ENCODE measurements around the gene METTL24.
"Not testable (repeated sequence)": the region's sequence is repeated elsewhere in the genome, so short reads cannot be mapped to it uniquely, and the experiment has no call there.

The METTL24 gene

DNA sequence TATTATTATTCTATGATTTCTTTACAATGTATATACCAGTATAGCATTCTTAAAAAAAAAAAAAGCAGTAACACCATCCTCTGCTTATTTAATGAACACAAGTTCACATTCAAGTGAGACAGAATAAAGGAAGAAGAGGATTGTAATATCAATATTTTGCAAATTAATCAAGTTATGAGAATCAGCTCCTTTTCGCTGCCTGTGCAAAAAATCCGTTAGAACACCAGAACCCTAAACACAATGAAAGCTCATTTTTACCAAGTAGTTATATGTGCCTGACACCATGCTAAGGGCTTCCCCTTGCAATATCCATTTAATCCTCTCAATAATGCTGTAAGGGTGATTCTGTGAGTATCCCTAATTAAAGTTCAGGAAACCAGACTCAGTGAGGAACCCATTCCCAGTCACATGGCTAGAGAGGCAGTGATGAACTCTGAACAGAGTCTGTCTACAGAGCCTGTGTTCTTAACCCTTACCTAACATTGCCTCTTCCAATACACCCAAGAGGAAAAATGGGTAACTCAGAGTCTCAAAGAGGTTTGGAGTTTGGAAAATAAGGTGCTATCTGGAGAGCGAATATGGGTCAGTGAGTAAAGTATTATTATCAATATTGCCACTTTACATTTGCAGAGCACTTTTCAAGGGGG lies 111.1 kb downstream of the METTL24 start:
- no peak for DNase-seq

DNA sequence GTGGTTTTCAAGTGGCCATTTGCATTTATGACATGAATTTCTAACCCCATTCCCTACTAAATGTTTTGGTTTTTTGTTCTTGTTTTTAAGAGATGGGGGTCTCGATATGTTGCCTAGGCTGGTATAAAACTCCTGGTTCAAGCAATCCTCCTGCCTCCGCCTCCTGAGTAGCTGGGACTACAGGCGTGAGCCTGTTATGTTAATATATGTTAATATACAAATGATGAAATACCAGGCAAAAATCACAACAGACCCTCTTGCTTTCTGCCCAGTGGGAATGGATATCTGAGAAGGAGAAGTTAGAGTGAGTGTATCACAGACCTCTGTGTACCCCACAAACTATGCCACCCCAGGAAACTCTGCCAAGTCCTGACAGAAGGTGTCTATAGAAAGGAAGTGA lies 111.8 kb downstream of the METTL24 start:
- no peak for DNase-seq

DNA sequence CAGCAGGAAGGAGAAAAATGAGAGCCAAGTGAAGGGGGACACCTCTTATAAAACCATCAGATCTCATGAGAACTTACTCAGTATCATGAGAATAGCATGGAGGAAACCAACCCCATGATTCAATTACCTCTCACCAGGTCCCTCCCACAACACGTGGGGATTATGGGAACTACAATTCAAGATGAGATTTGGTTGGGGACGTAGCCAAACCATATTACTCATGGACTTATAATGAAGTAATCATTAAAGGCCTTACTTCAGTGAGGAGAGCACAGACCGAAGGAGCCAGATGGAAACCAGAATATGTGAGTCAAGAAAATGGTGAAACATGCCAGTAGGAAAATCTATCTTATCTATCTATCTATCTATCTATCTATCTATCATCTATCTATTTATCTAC lies 113.5 kb downstream of the METTL24 start:
- DNase-seq = not testable (repeated sequence)

DNA sequence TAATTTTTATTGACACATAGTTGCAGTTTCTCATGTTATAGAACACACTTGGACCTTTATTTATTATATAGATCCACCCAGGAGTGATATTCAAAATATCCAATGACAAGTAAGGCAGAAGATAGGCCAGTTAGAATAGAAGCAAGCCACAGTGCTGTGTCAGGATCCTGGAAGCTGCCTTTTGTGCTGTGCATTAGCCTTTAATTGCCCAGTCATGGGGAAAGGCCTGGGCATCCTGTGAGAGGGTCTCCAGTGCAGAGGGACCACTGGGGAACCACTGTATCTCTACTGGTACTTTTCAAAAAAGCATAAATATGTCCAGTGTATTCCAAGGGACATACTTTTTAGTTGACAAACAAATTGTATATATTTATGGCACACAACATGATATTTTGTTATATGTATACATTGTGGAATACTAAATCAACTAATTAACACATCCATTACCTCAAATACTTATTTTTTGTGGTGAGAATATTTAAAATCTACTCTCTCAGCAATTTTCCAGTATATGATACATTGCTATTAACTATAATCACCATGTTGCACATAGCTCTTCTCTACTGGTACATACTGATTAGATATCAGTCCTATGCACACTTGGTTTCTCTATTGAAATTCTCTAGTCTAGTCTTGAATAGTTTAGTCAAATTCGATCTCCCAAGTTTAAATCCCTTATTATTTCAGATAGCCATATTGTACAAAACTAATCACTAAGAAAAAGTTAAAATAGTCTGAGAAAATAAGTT lies 118.4 kb downstream of the METTL24 start:
- DNase-seq = no peak

DNA sequence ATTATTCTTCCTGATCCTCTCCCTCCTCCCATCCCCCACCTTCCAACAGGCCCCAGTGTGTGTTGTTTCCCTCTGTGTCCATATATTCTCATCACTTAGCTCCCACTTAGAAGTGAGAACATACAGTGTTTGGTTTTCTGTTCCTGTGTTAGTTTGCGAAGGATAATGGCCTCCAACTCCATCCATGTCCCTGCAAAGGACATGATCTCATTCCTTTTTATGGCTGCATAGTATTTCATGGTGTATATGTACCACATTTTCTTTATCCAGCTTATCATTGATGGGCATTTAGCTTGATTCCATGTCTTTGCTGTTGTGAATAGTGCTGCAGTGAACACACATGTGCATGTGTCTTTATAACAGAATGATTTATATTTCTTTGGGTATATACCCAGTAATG lies 122.1 kb downstream of the METTL24 start:
- DNase-seq = not testable (repeated sequence)

DNA sequence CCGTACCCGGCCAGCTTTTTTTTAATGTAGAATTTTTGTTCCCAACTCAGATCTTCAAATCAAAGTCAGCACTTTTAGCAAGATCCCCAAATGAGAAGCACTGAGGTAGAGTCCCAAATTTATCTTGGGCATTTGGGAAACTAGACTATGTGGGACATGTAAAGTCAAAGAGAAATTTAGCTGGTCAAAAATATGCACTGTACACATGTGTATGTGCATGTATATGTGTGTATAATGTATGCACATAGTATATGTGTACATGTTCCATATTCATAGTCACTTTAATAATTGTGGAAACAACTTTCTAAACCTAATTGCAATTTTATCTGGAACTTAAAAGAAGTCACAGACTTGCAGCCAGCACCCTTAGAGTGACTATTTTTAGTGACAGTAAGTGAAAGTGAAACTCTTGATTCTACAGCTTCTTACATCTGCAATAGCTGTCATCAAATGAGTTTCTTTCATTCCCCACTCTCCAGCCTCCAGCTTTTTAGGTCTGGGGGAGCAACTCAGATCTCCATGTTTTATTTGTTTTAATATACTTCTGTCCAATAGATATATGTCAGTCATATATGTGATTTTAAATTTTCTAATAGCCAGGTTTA lies 124.3 kb downstream of the METTL24 start:
- no peak for DNase-seq

DNA sequence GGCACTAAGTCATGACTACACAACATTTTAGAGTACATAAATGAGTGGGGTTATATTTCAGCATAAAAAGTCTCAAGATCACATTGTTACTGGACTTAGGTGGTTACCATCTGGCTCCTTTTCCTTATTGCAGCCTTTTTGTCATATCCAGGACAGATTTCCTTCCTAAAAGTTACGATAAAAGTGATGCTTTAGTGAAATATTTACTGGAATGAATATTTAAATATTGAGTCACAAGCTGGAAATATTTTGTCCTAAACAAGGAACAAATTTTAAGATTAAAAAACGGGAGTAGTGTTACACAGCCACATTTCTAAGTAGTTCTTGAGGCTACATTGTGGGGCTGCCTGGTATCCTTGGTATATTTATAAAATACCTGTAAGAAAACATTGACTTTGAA lies 125.7 kb downstream of the METTL24 start:
- DNase-seq = no peak

DNA sequence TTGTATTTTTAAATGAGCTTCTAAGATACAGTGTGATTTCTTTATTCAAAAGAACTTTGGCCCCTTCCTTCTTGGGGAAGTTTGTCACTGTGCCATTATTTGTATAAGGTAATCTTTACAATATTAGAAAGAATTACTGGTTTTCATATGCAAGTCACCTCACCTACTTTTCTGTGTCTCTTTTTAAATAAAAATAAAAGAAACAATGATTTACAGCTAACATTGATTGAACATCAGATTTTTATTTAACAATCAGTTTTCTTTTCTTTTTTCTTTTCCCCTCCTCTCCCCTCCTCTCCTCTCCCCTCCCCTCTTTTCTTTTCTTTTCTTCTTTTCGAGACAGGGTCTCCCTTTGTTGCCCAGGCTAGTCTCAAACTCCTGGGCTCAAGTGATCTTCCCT lies 131.9 kb downstream of the METTL24 start:
- DNase-seq = no peak

DNA sequence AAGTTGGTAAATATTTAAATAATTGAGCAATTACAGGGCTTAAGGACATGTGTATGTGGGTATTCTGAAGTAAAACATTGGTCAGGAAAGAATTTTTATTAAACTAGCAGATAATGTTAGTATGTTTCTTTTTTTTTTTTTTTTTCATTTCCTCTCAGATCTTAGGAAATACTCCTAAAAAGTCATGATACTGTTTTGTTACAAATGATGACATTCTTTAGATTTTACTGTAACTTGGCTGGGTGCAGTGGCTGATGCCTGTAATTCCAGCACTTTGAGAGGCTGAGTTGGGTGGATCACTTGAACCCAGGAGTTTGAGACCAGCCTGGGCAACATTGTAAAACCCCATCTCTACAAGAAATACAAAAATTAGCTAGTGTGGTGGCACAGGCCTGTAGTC lies 136.4 kb downstream of the METTL24 start:
- DNase-seq = no peak

DNA sequence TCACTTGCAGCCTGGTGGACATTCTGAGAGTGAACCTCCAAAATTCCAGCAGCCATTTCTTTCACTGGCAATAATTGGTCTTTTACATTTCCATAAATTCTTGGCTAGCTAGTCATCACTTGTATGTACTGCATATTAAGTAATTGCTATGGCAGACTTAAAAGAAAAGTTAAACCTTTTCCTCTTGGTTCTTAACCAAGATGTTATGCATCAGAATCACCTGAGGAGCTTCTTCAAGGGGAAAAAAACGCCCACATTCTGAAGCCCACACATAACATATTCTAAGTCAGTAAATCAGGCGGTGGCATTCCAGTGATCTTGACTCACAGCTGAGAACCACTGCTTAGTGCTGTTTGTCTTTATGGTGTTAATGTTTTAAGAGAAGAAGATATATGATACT lies 140.9 kb downstream of the METTL24 start:
- DNase-seq = no peak

DNA sequence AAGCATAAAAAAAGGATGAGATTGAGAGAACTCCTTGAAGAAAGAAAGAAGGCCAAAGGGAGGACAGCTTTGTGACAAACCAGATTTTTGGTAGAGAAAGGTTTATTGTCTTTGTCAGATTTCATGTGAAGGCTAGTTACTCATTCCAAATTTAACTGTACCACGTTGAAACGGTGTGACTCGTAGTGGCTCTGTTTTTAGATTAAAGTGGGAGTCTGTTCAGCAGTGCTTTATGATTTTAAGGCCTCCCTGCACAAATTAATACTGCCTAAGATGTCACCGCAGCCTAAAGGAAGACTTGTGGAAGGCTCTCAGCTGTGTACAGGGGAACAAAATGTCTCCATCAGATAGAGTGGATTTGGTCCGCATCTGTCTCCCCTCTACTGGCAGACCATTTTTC lies 142.0 kb downstream of the METTL24 start:
- no peak for DNase-seq

DNA sequence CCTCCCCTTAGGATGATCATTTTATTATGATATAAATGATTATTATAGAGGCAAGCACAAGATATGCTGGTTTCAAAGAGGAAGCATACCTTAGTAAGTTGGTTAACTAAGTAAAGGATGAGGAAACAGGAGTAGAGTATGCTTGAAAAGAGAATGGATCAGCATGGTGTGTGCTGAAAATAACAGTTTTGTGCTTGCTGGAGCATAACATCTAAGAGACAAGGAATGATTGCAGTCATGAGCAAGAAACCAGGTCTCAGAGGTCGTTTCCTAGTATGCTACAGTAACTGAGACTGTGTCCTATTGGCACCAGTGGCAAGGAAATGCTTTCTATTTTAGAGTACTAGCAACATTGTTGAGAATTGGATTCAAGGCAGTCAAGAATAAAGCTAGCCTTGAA lies 143.8 kb downstream of the METTL24 start:
- no peak for DNase-seq

DNA sequence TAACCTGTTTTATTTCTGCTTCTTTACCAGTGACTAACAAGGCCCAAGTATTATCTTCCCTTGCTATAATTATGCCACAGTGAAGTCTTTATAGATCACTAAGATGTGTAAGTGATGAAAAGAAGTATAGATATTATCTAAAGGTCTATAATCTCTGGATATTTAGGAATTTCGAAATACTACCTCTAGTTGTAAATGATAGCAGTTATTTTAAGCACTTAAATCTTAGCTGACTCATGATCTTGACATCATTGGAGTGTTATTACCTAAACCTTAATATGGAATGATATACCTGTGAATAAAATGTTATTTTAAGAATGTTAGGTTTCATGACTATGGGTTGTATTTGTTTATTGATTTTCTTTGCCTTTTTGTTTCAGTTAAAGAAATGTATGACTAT lies 146.4 kb downstream of the METTL24 start:
- DNase-seq = no peak

DNA sequence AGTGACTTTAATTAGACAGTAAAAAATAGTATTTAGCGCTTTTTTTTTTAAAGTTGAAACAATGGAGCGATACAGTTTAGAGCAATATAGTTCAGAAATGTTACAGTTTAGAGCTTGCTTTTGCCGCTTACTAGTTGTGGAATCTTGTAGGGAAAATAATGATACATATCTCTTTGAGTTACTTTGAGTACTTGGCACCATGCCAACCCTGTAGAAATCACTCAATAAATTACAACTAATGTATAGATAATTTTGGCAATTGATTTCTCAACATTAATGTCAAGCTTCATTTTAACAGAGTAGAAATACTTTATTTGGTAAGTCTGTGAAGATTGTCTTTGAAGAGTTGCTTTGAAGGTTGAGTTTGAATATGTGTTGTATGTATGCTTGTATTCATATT lies 150.5 kb downstream of the METTL24 start:
- DNase-seq = no peak

DNA sequence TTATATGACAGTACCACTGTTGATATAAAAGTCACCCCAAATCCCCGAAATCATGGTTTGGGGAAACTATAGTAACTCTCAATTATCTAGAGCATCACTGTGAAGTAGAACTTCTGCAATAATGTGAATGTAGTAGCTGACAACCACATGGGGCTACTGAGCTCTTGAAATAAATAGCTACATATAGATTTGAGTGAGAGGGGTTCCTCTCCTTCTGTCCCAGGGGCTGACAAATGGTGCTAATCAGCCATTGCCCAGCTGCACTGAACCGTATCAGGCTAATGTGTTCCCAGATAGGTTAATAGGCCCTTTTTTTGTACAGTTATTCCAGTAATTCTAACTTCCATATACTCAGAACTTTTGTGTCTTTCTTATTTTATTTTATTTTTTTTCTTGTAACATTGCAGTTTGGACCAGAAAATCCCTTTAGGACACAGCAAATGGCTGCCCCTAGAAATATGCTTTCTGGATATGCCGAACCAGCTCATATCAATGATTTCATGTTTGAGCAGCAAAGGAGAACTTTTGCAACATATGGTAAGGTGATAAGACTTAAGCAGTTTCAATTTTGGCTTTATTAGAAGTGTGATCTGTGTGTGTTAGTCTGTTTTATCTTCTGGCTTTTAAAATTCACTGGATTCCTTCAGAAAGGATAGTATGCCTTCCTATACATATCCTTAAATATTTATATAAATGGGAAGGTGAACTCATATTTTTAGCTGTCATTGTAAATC lies 156.8 kb downstream of the METTL24 start:
- no peak for DNase-seq

DNA sequence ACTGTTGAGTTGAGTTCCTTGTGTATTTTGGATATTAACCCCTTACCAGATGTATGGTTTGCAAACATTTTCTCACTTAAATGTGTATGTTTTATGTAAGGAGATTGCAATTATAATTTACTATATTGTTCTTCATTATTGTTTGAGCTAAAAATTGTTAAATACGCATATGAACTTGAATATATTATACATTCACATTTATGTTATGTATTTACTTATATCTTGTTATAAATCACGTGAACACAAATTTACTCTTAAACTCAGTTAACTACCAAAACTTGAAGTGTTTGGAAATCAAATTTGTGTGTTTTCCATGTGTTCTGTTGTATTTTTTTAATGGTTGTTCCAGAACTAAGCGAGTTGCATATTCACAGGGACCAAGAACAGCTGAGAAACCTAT lies 159.6 kb downstream of the METTL24 start:
- DNase-seq = no peak

DNA sequence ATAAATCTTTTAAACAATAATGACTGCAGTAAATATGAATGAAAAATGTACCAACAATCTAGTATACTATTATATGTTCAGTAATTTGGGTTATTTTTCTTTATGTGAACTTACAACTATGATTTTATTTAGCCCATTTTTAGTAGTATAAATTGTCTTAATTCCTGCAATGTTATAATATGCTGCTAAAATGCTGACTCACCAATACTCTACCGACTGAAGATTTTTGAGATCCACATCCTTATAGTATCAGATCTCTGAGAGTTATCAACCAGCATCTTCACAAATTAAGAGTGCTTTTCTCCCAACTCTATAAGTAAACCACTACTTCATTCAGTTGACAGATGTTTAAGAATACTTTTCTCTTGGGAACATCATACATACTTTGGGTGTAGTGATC lies 161.3 kb downstream of the METTL24 start:
- DNase-seq = no peak

DNA sequence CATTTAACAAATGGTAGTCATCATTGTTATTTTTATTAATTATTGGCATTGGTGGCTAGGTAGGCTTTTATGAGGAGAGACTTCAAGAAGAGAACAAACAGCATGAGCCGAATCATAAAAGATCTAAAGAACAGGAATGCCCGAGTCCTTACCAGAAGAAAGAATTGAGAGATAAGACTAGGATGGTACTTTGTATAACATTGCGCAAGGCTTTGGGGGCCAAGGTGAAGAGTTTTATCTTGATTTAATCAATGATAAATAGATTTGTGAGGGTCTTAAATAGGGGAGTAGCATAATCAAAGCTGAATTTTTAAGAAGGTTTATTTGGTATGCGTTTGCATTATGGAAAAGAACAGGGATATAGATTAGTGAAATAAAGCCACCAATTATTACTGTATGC lies 162.5 kb downstream of the METTL24 start:
- DNase-seq = no peak
